ENCODE measurements around the gene TPSD1. TPM values are rescaled to one million over a fixed set of nuclear protein-coding genes. Genes with fewer than 3 reads are reported as not detected.

Gene TPSD1
- total RNA-seq, 1 donor from 2014 or later: not detected

DNA sequence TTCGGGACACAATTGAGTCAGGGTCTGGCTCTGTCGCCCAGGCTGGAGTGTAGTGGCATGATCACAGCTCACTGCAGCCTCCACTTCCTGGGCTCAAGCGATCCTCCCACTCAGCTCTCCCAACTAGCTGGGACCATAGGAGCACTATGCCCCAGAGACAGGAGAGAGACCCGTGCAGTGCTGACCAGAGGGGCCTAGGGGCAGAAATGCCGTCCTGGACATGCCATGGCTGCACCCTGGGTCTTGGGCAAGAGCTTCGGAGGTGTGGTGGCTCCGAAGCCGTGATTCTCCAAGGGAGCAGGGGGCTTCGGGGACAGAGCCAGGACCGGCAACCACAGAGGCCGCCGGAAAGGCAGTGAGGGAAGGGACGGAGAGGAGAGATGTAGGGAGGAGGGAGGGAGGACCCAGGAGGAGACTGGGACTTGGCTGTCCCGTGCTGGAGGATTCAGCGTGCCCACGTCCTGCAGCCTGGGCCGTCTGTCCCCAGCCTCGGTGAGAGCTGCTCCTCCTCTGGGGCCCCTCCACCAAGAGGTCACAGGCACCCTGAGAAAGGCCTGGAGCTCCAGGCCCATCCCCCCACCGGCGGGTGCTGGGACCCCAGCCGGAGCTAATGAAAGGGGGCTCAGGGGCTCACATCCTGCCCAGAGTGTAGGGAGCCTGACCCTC is 21.9 kb downstream of the TPSD1 start:
- no peaks in the 10 kb centered on the region for H3K36me3 Mint-ChIP-seq

DNA sequence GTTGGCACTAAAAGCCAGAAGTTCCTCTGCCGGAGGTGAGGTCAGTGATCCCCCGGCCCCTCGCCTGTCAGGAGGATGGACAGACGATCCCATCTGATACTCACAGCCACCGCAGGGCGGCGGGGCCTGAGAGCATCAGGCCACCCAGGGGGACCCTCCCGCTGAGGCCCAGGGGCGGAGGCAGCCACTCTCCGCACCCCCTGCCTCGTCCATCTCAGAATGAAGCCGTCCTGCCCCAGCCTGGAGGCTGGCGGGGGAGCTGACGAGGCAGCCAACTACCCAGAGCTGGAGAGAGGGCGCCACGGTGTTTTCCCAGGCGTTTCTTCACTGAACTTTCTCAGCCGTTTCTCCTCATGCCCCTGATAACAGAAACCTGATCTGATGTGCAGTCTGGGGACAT is 22.6 kb downstream of the TPSD1 start:
- H3K36me3 Mint-ChIP-seq: no peaks in the 10 kb centered on the region
- no peak for DNase-seq (ENCODE audit: low spot score in 2 of 2, unreplicated experiment in 2 of 2)

More for the DNA sequence above, 21.9 kb downstream of the TPSD1 start:
- Mint-ChIP-seq H3K27ac (no peak overlapping the region), H3K4me1 (peaks cover 22% of the 10 kb centered on the region), H3K9me3 (no peaks in the 10 kb centered on the region), H3K4me3 (no peak overlapping the region), H3K27me3 (ENCODE audit: low read depth) (peaks cover 13% of the 10 kb centered on the region)
- TF ChIP-seq, protein P1, sequence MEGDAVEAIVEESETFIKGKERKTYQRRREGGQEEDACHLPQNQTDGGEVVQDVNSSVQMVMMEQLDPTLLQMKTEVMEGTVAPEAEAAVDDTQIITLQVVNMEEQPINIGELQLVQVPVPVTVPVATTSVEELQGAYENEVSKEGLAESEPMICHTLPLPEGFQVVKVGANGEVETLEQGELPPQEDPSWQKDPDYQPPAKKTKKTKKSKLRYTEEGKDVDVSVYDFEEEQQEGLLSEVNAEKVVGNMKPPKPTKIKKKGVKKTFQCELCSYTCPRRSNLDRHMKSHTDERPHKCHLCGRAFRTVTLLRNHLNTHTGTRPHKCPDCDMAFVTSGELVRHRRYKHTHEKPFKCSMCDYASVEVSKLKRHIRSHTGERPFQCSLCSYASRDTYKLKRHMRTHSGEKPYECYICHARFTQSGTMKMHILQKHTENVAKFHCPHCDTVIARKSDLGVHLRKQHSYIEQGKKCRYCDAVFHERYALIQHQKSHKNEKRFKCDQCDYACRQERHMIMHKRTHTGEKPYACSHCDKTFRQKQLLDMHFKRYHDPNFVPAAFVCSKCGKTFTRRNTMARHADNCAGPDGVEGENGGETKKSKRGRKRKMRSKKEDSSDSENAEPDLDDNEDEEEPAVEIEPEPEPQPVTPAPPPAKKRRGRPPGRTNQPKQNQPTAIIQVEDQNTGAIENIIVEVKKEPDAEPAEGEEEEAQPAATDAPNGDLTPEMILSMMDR (IDR thresholded peaks at IDR 0.05; ENCODE audit: unreplicated experiment): no peak
- DNase-seq (ENCODE audit: low spot score in 2 of 2, unreplicated experiment in 2 of 2): no peak

DNA sequence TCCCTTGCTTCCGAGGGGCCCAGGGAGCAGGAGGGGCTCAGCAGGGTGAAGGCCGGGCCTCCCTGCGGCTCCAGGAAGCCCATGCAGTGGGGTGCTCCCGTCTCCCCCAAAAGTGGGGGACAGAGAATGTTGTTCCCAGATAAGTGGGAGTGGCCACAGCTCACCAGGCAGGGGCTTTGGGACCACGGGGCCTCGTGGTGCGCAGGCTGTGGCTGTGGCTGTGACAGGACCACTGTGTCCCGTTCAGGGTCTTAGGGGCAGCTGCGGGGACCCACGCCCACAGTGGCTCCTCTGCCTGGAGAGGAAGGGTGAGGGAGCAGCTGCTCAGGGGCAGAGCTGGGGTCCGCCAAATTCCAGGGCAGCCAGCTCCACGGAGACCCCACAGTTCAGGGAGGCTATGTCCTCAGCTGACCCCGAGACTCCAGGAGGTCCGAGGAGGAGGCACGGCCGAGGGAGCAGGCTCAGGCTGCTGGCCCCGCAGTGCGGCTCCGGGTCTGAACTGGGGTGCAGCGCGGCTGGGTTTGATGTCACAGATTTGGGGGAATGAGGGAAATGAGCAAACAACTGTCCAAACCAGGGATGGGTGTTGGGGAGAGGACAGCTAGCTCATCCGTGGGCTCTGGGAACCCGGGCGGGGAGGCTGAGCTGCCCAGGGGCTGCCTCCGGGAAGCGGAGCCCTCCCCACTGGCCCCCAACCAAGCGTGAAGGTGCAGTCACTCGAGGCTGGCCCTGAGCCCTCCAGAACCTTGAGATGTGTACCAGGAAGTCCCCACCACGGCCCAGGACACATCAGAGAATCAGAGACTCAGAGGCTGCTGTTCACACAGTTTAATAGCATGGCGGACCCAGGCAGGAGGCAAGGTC is 23.4 kb downstream of the TPSD1 start:
- H3K36me3 Mint-ChIP-seq: no peaks in the 10 kb centered on the region

More for the DNA sequence above, 22.6 kb downstream of the TPSD1 start:
- H3K4me3 Mint-ChIP-seq: no peak overlapping the region
- no peak overlapping the region for H3K27ac Mint-ChIP-seq
- H3K27me3 Mint-ChIP-seq (ENCODE audit: low read depth): peaks cover 13% of the 10 kb centered on the region
- TF ChIP-seq, protein P1 (IDR thresholded peaks at IDR 0.05; ENCODE audit: unreplicated experiment): no peak
- no peaks in the 10 kb centered on the region for H3K9me3 Mint-ChIP-seq
- H3K4me1 Mint-ChIP-seq: peaks cover 20% of the 10 kb centered on the region

DNA sequence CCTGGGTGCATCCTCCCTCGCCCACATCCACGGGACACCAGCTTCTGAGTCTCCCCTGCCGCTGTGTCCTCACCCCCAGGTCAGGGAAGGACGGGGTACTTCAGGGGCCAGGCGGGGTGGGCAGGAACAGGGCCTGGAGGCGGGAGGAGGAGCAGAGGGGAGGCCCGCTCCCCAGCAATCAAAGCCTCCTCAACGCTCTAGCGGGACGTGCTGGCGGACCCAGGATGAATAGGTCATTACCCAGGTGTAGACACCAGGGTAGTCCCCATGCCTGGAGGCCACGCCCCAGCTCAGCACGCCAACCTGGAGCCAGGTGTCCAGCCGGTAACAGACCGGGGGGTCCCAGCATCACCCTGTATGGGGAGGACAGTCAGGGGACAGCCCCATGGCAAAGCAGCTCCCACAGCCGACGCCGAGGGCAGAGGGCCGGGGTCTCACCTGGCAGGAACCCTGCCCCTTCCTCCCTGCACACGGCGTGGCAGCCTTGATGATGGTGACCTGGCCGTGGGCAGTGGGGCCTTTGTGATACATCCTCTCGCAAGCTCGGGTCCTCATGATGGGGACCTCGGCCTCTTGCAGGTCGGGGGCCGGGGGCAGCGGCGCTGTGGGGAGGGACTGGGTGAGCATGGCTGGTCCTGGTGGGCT is 24.2 kb downstream of the TPSD1 start:
- H3K27me3 Mint-ChIP-seq (ENCODE audit: low read depth): peaks cover 17% of the 10 kb centered on the region
- TF ChIP-seq, protein P1 (IDR thresholded peaks at IDR 0.05; ENCODE audit: unreplicated experiment): no peak
- no peak for DNase-seq (ENCODE audit: low spot score in 2 of 2, unreplicated experiment in 2 of 2)
- H3K9me3 Mint-ChIP-seq: no peaks in the 10 kb centered on the region
- no peaks in the 10 kb centered on the region for H3K36me3 Mint-ChIP-seq
- H3K4me3 Mint-ChIP-seq: no peak overlapping the region
- H3K27ac Mint-ChIP-seq: no peak overlapping the region
- peaks cover 20% of the 10 kb centered on the region for H3K4me1 Mint-ChIP-seq

More for the DNA sequence above, 23.4 kb downstream of the TPSD1 start:
- Mint-ChIP-seq H3K4me1 (peaks cover 20% of the 10 kb centered on the region), H3K27me3 (ENCODE audit: low read depth) (peaks cover 16% of the 10 kb centered on the region), H3K27ac (no peak overlapping the region), H3K4me3 (no peak overlapping the region), H3K9me3 (no peaks in the 10 kb centered on the region)
- TF ChIP-seq, protein P1 (IDR thresholded peaks at IDR 0.05; ENCODE audit: unreplicated experiment): no peak
- no peak for DNase-seq (ENCODE audit: low spot score in 2 of 2, unreplicated experiment in 2 of 2)

DNA sequence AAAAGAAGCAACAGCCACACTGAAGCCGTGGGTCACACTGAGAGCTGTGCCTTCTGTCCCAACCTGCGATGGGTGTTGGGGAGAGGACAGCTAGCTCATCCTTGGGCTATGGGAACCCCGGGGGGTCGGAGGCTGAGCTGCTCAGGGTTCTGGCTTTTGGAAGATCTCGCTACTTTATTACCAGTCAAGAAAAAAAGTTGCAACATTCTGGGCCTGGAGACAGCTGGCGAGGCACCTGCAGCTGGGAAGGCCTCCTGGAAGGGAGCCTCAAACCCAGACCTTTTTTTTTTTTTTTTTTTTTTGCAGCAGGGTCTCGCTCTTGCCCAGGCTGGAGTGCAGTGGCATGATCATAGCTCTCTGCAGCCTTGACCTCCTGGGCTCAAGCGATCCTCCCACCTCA is 24.9 kb downstream of the TPSD1 start:
- Mint-ChIP-seq H3K27me3 (ENCODE audit: low read depth) (peaks cover 14% of the 10 kb centered on the region), H3K4me3 (no peak overlapping the region), H3K27ac (no peak overlapping the region), H3K9me3 (no peaks in the 10 kb centered on the region), H3K36me3 (no peaks in the 10 kb centered on the region), H3K4me1 (peaks cover 17% of the 10 kb centered on the region)
- TF ChIP-seq, protein P1 (IDR thresholded peaks at IDR 0.05; ENCODE audit: unreplicated experiment): no peak
- DNase-seq (ENCODE audit: low spot score in 2 of 2, unreplicated experiment in 2 of 2): no peak
